PC-9 (cell line): ENCODE measurements around the gene USP36. TPM values are rescaled to one million over a fixed set of nuclear protein-coding genes. Genes with fewer than 3 reads are reported as not detected.

Experiments used
- BruUV-seq: library from RNA; stranded (reverse); fragments of 400-500 nt; replicated peaks from 2 replicates; lab custom pipeline; 2021; lab: Mats Ljungman, UMichigan
- CTCF ChIA-PET: fragments of 300-600 bp; sonication (Branson Sonifier 250); formaldehyde crosslinking; loops from one replicate; lab custom pipeline; 2022; ENCODE audit warnings: antibody characterized with exemption; lab: Charles Lee
- POLR2A ChIA-PET: fragments of 300-600 bp; sonication (Branson Sonifier 250); formaldehyde crosslinking; loops from one replicate; lab custom pipeline; 2022; ENCODE audit warnings: antibody characterized with exemption; ENCODE audit not compliant: unreplicated experiment; lab: Charles Lee
- DNase-seq, 2 experiments: peaks; one replicate each; pipeline versions ENCODE4 v3.0.0 to v3.0.0-alpha.2; 2015 to 2022; ENCODE audit warnings: mixed read lengths in 1 of 2
- H2AFZ ChIP-seq: fragments of 200-600 bp; sonication (generic); 2 replicates; pipeline ENCODE4 v1.8.1; 2017; ENCODE audit warnings: antibody characterized with exemption
- H3F3A ChIP-seq: fragments of 200-600 bp; sonication (generic); 2 replicates; pipeline ENCODE4 v1.8.1; 2017; ENCODE audit warnings: antibody characterized with exemption, mild to moderate bottlenecking, low read depth; ENCODE audit not compliant: insufficient read depth
- H3K27ac ChIP-seq: fragments of 200-600 bp; sonication (generic); 2 replicates; pipeline ENCODE4 v1.6.1; 2016; ENCODE audit warnings: mixed run types
- H3K27me3 ChIP-seq: fragments of 200-600 bp; sonication (generic); 2 replicates; pipeline ENCODE4 v1.6.1; 2016; ENCODE audit warnings: low read depth, mixed run types; ENCODE audit not compliant: insufficient read depth
- H3K36me3 ChIP-seq: fragments of 200-600 bp; sonication (generic); 2 replicates; pipeline ENCODE4 v1.6.1; 2016; ENCODE audit warnings: low read depth, mixed run types
- H3K4me1 ChIP-seq: fragments of 200-600 bp; sonication (generic); replicated peaks from 2 replicates; pipeline ENCODE4 v1.6.1; 2016; ENCODE audit warnings: mixed run types; ENCODE audit not compliant: insufficient read depth
- H3K4me2 ChIP-seq: fragments of 200-600 bp; sonication (generic); 2 replicates; pipeline ENCODE4 v1.6.1; 2017; ENCODE audit warnings: mixed run types
- H3K4me3 ChIP-seq: fragments of 200-600 bp; sonication (generic); 2 replicates; pipeline ENCODE4 v1.6.1; 2016; ENCODE audit warnings: mixed run types
- H3K79me2 ChIP-seq: fragments of 200-600 bp; sonication (generic); 2 replicates; pipeline ENCODE4 v1.6.1; 2017; ENCODE audit warnings: low read depth, mixed run types
- H3K9me2 ChIP-seq: fragments of 200-600 bp; sonication (generic); 2 replicates; pipeline ENCODE4 v1.8.1; 2017; ENCODE audit warnings: mild to moderate bottlenecking; ENCODE audit not compliant: insufficient read depth
- H3K9me3 ChIP-seq: fragments of 200-600 bp; sonication (generic); 2 replicates; pipeline ENCODE4 v1.8.1; 2016; ENCODE audit warnings: low read depth; ENCODE audit not compliant: insufficient read depth
- H4K20me1 ChIP-seq: fragments of 200-600 bp; sonication (generic); 2 replicates; pipeline ENCODE4 v1.8.1; 2017; ENCODE audit not compliant: insufficient read depth
- CTCF ChIP-seq: fragments of 200-600 bp; sonication (generic); conservative IDR thresholded peaks from 2 replicates; pipeline ENCODE4 v1.6.1; 2017; ENCODE audit warnings: mixed run types, antibody characterized with exemption, mild to moderate bottlenecking, moderate library complexity
- EZH2 ChIP-seq: fragments of 200-600 bp; sonication (generic); IDR thresholded peaks from 2 replicates; pipeline ENCODE4 v1.8.0; 2017; ENCODE audit warnings: antibody characterized with exemption, low read depth
- intact Hi-C: fragments of 100-400 bp; cut with micrococcal nuclease; formaldehyde crosslinking; loops from one replicate; pipeline ENCODE4 v1.10.0; 2022; ENCODE audit not compliant: unreplicated experiment
- total RNA-seq: library from RNA; stranded (reverse); gene quantifications from 2 replicates; pipeline ENCODE4 v1.2.3, GENCODE V29; 2021

Gene USP36
- total RNA-seq, 1 experiment from 2014 or later: 46.2 TPM

GRCh38 chr17:78764871-78765270, 75.7 kb downstream of the USP36 start:
- Histone ChIP-seq H3F3A (no peaks in the 10 kb centered on the region; the same call in 1 of the 2 replicates), H4K20me1 (no peaks in the 10 kb centered on the region), H3K36me3 (no peaks in the 10 kb centered on the region), H3K79me2 (no peaks in the 10 kb centered on the region), H3K4me2 (no peak overlapping the region), H3K4me3 (no peak overlapping the region), H3K27ac (no peak overlapping the region), H3K4me1 (peaks cover 9% of the 10 kb centered on the region; the same call in 1 of the 2 replicates), H3K27me3 (no peaks in the 10 kb centered on the region), H3K9me3 (no peaks in the 10 kb centered on the region), H2AFZ (no peak overlapping the region), H3K9me2 (no peaks in the 10 kb centered on the region)
- no TSS peak for BruUV-seq
- no peak for DNase-seq
- POLR2A ChIA-PET: interaction anchor here (0.6 kb wide), 1 partner anchor 717 kb away, joined by 5 read pairs; no protein-coding TSS in a partner anchor
- intact Hi-C loops: no loop called here
- TF ChIP-seq CTCF (no peak), EZH2 (no peak)
- CTCF ChIA-PET: no interaction called here

- Histone ChIP-seq H3F3A (no peaks in the 10 kb centered on the region; the same call in 1 of the 2 replicates), H2AFZ (no peak overlapping the region), H3K27ac (no peak overlapping the region), H3K4me3 (no peak overlapping the region), H3K4me2 (no peak overlapping the region), H3K27me3 (no peaks in the 10 kb centered on the region), H3K9me3 (no peaks in the 10 kb centered on the region), H3K4me1 (peaks cover 9% of the 10 kb centered on the region; the same call in 1 of the 2 replicates), H3K9me2 (no peaks in the 10 kb centered on the region), H4K20me1 (no peaks in the 10 kb centered on the region), H3K36me3 (no peaks in the 10 kb centered on the region), H3K79me2 (no peaks in the 10 kb centered on the region)
- TF ChIP-seq CTCF (no peak), EZH2 (no peak)
- BruUV-seq: no TSS peak
- ChIA-PET POLR2A (no interaction called here), CTCF (interaction anchor here (0.6 kb wide), 1 partner anchor 9 kb away, joined by 3 read pairs; no protein-coding TSS in a partner anchor)
- intact Hi-C loops: no loop called here
- DNase-seq: no peak
These were observed 77.1 kb downstream of the USP36 start for GRCh38 chr17:78763561-78763960.

- Histone ChIP-seq H4K20me1 (no peaks in the 10 kb centered on the region), H2AFZ (no peak overlapping the region), H3K9me3 (no peaks in the 10 kb centered on the region), H3K79me2 (no peaks in the 10 kb centered on the region), H3K27me3 (no peaks in the 10 kb centered on the region), H3K4me2 (no peak overlapping the region), H3K4me1 (peaks cover 9% of the 10 kb centered on the region; the same call in 1 of the 2 replicates), H3F3A (no peaks in the 10 kb centered on the region; the same call in 1 of the 2 replicates), H3K36me3 (no peaks in the 10 kb centered on the region), H3K27ac (no peak overlapping the region), H3K4me3 (no peak overlapping the region), H3K9me2 (no peaks in the 10 kb centered on the region)
- intact Hi-C loops: no loop called here
- TF ChIP-seq EZH2: no peak
- no peak for TF ChIP-seq CTCF
- CTCF ChIA-PET: no interaction called here
- no peak for DNase-seq
- no TSS peak for BruUV-seq
- POLR2A ChIA-PET: interaction anchor here (0.6 kb wide), 1 partner anchor 26 kb away, joined by 3 read pairs; no protein-coding TSS in a partner anchor
These were observed 78.7 kb downstream of the USP36 start for GRCh38 chr17:78761789-78762406.
